Neural progenitor cell (in vitro differentiated cells): Measurements from ENCODE around the gene CCL17. TPM values are rescaled to one million over a fixed set of nuclear protein-coding genes. Genes with fewer than 3 reads are reported as not detected.

Experiments used
- DNase-seq: peaks from one replicate; pipeline ENCODE4 v3.0.0-alpha.2; 2016; ENCODE audit warnings: low spot score
- H2AFZ ChIP-seq: fragments of 200-600 bp; sonication (generic); replicated peaks from 2 replicates; pipeline ENCODE4 v1.6.1; 2016; ENCODE audit warnings: antibody characterized with exemption
- H3F3A ChIP-seq: fragments of 200-600 bp; sonication (generic); 2 replicates; pipeline ENCODE4 v1.6.1; 2016; ENCODE audit warnings: antibody characterized with exemption, low read depth
- H3K27ac ChIP-seq: fragments of 200-600 bp; sonication (generic); 2 replicates; pipeline ENCODE4 v1.5.1; 2016; ENCODE audit warnings: mild to moderate bottlenecking
- H3K27me3 ChIP-seq: fragments of 200-600 bp; sonication (generic); 2 replicates; pipeline ENCODE4 v1.6.1; 2016; ENCODE audit warnings: mild to moderate bottlenecking, moderate library complexity
- H3K36me3 ChIP-seq: fragments of 200-600 bp; sonication (generic); 2 replicates; pipeline ENCODE4 v1.5.1; 2016
- H3K4me1 ChIP-seq: fragments of 200-600 bp; sonication (generic); 2 replicates; pipeline ENCODE4 v1.6.1; 2016; ENCODE audit warnings: mixed run types
- H3K4me2 ChIP-seq: fragments of 200-600 bp; sonication (generic); 2 replicates; pipeline ENCODE4 v1.6.1; 2016
- H3K4me3 ChIP-seq: fragments of 200-600 bp; sonication (generic); 2 replicates; pipeline ENCODE4 v1.5.1; 2016
- H3K79me2 ChIP-seq: fragments of 200-600 bp; sonication (generic); 2 replicates; pipeline ENCODE4 v1.6.1; 2016; ENCODE audit warnings: low read depth
- H3K9ac ChIP-seq: fragments of 200-600 bp; sonication (generic); 2 replicates; pipeline ENCODE4 v1.6.1; 2016
- H3K9me3 ChIP-seq: fragments of 200-600 bp; sonication (generic); 2 replicates; pipeline ENCODE4 v1.5.1; 2016; ENCODE audit warnings: low read depth
- H4K20me1 ChIP-seq: fragments of 200-600 bp; sonication (generic); 2 replicates; pipeline ENCODE4 v1.6.1; 2016; ENCODE audit warnings: low read depth
- H3K27ac Mint-ChIP-seq: 3 replicates; pipeline ENCODE4 v1.8.0; 2021; ENCODE audit warnings: mixed read lengths
- H3K27me3 Mint-ChIP-seq: 2 replicates; pipeline ENCODE4 v1.8.0; 2022; ENCODE audit warnings: low read depth, mild to moderate bottlenecking, inconsistent platforms, moderate library complexity, mixed read lengths; ENCODE audit not compliant: insufficient read depth
- H3K36me3 Mint-ChIP-seq: 3 replicates; pipeline ENCODE4 v1.8.0; 2021; ENCODE audit warnings: mixed read lengths
- H3K4me1 Mint-ChIP-seq: 3 replicates; pipeline ENCODE4 v1.8.0; 2021; ENCODE audit warnings: mixed read lengths
- H3K4me3 Mint-ChIP-seq: 3 replicates; pipeline ENCODE4 v1.8.0; 2021; ENCODE audit warnings: mild to moderate bottlenecking, moderate library complexity, mixed read lengths
- H3K9me3 Mint-ChIP-seq: 3 replicates; pipeline ENCODE4 v1.8.0; 2020; ENCODE audit warnings: mixed read lengths
- EZH2 ChIP-seq: fragments of 200-600 bp; sonication (generic); IDR thresholded peaks from 2 replicates; pipeline ENCODE4 v1.6.1; 2017; ENCODE audit warnings: antibody characterized with exemption, mild to moderate bottlenecking, moderate library complexity
- EZH2phosphoT487 ChIP-seq: fragments of 200-600 bp; sonication (generic); IDR thresholded peaks from 2 replicates; pipeline ENCODE4 v1.6.1; 2017; ENCODE audit warnings: antibody characterized with exemption
- total RNA-seq: library from RNA; depleted of rRNA; stranded (reverse); fragments of >200 nt; gene quantifications from 2 replicates; pipeline ENCODE4 v1.2.3, GENCODE V29; 2015; ENCODE audit warnings: low replicate concordance
- TF ChIP-seq, protein P1 (sequence below): fragments of 200-600 bp; sonication (generic); IDR thresholded peaks from 2 replicates; pipeline ENCODE4 v1.5.1; 2017; ENCODE audit warnings: antibody characterized with exemption, mild to moderate bottlenecking

Gene CCL17
- total RNA-seq, 1 donor from 2014 or later: not detected

GRCh38 chr16:57422026-57422944, 17.7 kb downstream of the CCL17 start:
- H3K4me3 ChIP-seq: no peak overlapping the region
- H3K36me3 Mint-ChIP-seq: peaks cover 1% of the 10 kb centered on the region
- peaks cover 23% of the 10 kb centered on the region for H3K4me1 Mint-ChIP-seq
- no peak overlapping the region for H3K27ac ChIP-seq
- H3F3A ChIP-seq: peaks cover 7% of the 10 kb centered on the region
- peak overlapping the region; percentile 27 for H3K27ac Mint-ChIP-seq
- H3K36me3 ChIP-seq: no peaks in the 10 kb centered on the region
- peaks cover 2% of the 10 kb centered on the region for H3K9me3 Mint-ChIP-seq
- H3K9ac ChIP-seq: no peak overlapping the region
- TF ChIP-seq EZH2: no peak
- TF ChIP-seq, protein P1, sequence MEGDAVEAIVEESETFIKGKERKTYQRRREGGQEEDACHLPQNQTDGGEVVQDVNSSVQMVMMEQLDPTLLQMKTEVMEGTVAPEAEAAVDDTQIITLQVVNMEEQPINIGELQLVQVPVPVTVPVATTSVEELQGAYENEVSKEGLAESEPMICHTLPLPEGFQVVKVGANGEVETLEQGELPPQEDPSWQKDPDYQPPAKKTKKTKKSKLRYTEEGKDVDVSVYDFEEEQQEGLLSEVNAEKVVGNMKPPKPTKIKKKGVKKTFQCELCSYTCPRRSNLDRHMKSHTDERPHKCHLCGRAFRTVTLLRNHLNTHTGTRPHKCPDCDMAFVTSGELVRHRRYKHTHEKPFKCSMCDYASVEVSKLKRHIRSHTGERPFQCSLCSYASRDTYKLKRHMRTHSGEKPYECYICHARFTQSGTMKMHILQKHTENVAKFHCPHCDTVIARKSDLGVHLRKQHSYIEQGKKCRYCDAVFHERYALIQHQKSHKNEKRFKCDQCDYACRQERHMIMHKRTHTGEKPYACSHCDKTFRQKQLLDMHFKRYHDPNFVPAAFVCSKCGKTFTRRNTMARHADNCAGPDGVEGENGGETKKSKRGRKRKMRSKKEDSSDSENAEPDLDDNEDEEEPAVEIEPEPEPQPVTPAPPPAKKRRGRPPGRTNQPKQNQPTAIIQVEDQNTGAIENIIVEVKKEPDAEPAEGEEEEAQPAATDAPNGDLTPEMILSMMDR: peak; percentile 65
- H3K4me2 ChIP-seq: no peak overlapping the region
- no peak overlapping the region for H2AFZ ChIP-seq
- no peak overlapping the region for H3K4me3 Mint-ChIP-seq
- H3K4me1 ChIP-seq: no peaks in the 10 kb centered on the region
- no peaks in the 10 kb centered on the region for H4K20me1 ChIP-seq
- peaks cover 2% of the 10 kb centered on the region for H3K27me3 Mint-ChIP-seq
- peak; percentile 58 for DNase-seq
- H3K9me3 ChIP-seq: no peaks in the 10 kb centered on the region
- no peaks in the 10 kb centered on the region for H3K79me2 ChIP-seq
- H3K27me3 ChIP-seq: no peaks in the 10 kb centered on the region

GRCh38 chr16:57423152-57423551, 18.6 kb downstream of the CCL17 start:
- Histone ChIP-seq H3K79me2 (no peaks in the 10 kb centered on the region), H3K4me3 (no peak overlapping the region), H3K9me3 (no peaks in the 10 kb centered on the region), H4K20me1 (peaks cover 4% of the 10 kb centered on the region), H3K27me3 (no peaks in the 10 kb centered on the region), H3K27ac (no peak overlapping the region), H3F3A (peaks cover 8% of the 10 kb centered on the region), H3K4me1 (peaks cover 7% of the 10 kb centered on the region), H3K36me3 (no peaks in the 10 kb centered on the region), H3K4me2 (no peak overlapping the region), H2AFZ (no peak overlapping the region), H3K9ac (no peak overlapping the region)
- Mint-ChIP-seq H3K4me1 (peaks cover 18% of the 10 kb centered on the region), H3K27me3 (no peaks in the 10 kb centered on the region), H3K9me3 (no peaks in the 10 kb centered on the region), H3K36me3 (peaks cover 8% of the 10 kb centered on the region), H3K4me3 (no peak overlapping the region), H3K27ac (no peak overlapping the region)
- TF ChIP-seq EZH2 (no peak), EZH2phosphoT487 (no peak)
- TF ChIP-seq, protein P1: no peak
- DNase-seq: no peak

- TF ChIP-seq EZH2 (no peak), EZH2phosphoT487 (no peak)
- TF ChIP-seq, protein P1: no peak
- Histone ChIP-seq H3K79me2 (no peaks in the 10 kb centered on the region), H3K36me3 (no peaks in the 10 kb centered on the region), H3K4me1 (peaks cover 11% of the 10 kb centered on the region), H3F3A (peaks cover 10% of the 10 kb centered on the region), H3K4me3 (no peak overlapping the region), H3K27me3 (no peaks in the 10 kb centered on the region), H3K9me3 (no peaks in the 10 kb centered on the region), H3K27ac (no peak overlapping the region), H2AFZ (no peak overlapping the region), H3K4me2 (no peak overlapping the region), H3K9ac (no peak overlapping the region), H4K20me1 (peaks cover 6% of the 10 kb centered on the region)
- Mint-ChIP-seq H3K27me3 (no peaks in the 10 kb centered on the region), H3K9me3 (no peaks in the 10 kb centered on the region), H3K36me3 (peaks cover 17% of the 10 kb centered on the region), H3K4me1 (peaks cover 9% of the 10 kb centered on the region), H3K27ac (no peak overlapping the region), H3K4me3 (no peak overlapping the region)
- no peak for DNase-seq
These were observed 20.0 kb downstream of the CCL17 start for GRCh38 chr16:57424583-57424982.
